ENCODE data around the gene PRSS50.
"Not testable (repeated sequence)": the region's sequence is repeated elsewhere in the genome, so short reads cannot be mapped to it uniquely, and the experiment has no call there.

The PRSS50 gene

DNA sequence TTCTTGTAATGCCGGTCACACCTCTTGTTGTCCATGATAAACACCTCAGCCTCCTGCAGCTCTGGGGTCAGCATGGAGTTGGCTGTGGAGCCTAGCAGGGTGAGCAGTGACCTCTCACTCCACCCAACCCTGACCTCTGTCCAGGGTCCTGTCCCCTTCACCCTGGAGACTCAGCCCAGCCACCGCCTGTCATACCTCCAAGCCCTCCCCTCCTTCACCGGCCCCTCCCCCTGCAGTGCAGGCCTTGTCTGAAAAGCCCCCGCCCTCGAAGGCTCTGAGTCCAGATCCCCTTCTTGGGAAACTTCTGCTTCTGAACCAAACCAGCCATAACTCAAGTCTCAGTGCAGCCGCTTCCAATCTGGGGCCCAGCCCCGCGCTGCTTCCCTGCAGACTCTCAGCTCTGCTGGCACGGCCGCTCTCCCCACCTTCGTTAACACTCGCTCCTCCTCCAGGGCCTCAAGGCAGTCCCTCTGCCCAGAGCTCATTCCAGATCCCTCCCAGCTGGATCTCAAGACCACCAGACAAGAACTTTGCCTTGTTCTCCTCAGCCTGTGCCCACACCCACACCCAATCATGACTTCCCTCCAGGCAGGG is 25.4 kb upstream of the PRSS50 start:
- H3K4me1 ChIP-seq (ENCODE audit: insufficient read depth, low read length): no peaks in the 10 kb centered on the region; the same call in 1 of the 2 replicates
- no peak overlapping the region for H3K4me3 ChIP-seq (ENCODE audit: low read length)
- H3K9me3 ChIP-seq (ENCODE audit: insufficient read depth, low read depth, low read length): no peaks in the 10 kb centered on the region
- 66% methylated on average over 12 of the region's 12 CpGs for WGBS
- H3K36me3 ChIP-seq (ENCODE audit: insufficient read depth, low read length): no peaks in the 10 kb centered on the region
- no peak overlapping the region for H3K9ac ChIP-seq (ENCODE audit: low read depth, low read length)
- H3K27ac ChIP-seq (ENCODE audit: low read depth, low read length): no peak overlapping the region
- H3K27me3 ChIP-seq (ENCODE audit: insufficient read depth, low read length): no peaks in the 10 kb centered on the region

DNA sequence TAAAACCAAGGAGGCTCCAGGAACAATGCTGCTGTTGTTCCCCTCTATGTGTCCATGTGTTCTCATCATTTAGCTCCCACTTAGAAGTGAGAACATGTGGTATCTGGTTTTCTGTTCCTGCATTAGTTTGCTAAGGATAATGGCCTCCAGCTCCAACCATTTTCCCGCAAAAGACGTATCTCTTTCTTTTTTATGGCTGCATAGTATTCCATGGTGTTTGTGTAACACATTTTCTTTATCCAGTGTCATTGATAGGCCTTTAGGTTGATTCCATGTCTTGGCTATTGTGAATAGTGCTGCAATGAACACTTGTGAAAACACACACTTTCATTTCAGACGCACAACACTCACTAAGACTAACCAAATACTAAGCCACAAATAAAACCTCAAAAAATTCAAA is 21.9 kb upstream of the PRSS50 start:
- H3K4me3 ChIP-seq (ENCODE audit: low read length); H3K9me3 ChIP-seq (ENCODE audit: insufficient read depth, low read depth, low read length); H3K36me3 ChIP-seq (ENCODE audit: insufficient read depth, low read length); H3K9ac ChIP-seq (ENCODE audit: low read depth, low read length); H3K4me1 ChIP-seq (ENCODE audit: insufficient read depth, low read length); H3K27ac ChIP-seq (ENCODE audit: low read depth, low read length); H3K27me3 ChIP-seq (ENCODE audit: insufficient read depth, low read length): not testable (repeated sequence)
- WGBS: 87% methylated on average over 3 of the region's 3 CpGs

- Histone ChIP-seq H3K27me3 (ENCODE audit: insufficient read depth, low read length) (no peaks in the 10 kb centered on the region), H3K4me1 (ENCODE audit: insufficient read depth, low read length) (no peaks in the 10 kb centered on the region), H3K9ac (ENCODE audit: low read depth, low read length) (no peak overlapping the region), H3K9me3 (ENCODE audit: insufficient read depth, low read depth, low read length) (no peaks in the 10 kb centered on the region), H3K4me3 (ENCODE audit: low read length) (no peak overlapping the region), H3K27ac (ENCODE audit: low read depth, low read length) (no peak overlapping the region), H3K36me3 (ENCODE audit: insufficient read depth, low read length) (no peaks in the 10 kb centered on the region)
- WGBS: 86% methylated on average over 4 of the region's 4 CpGs
Measured at GRCh38 chr3:46737329-46737731, 19.7 kb upstream of the PRSS50 start.

DNA sequence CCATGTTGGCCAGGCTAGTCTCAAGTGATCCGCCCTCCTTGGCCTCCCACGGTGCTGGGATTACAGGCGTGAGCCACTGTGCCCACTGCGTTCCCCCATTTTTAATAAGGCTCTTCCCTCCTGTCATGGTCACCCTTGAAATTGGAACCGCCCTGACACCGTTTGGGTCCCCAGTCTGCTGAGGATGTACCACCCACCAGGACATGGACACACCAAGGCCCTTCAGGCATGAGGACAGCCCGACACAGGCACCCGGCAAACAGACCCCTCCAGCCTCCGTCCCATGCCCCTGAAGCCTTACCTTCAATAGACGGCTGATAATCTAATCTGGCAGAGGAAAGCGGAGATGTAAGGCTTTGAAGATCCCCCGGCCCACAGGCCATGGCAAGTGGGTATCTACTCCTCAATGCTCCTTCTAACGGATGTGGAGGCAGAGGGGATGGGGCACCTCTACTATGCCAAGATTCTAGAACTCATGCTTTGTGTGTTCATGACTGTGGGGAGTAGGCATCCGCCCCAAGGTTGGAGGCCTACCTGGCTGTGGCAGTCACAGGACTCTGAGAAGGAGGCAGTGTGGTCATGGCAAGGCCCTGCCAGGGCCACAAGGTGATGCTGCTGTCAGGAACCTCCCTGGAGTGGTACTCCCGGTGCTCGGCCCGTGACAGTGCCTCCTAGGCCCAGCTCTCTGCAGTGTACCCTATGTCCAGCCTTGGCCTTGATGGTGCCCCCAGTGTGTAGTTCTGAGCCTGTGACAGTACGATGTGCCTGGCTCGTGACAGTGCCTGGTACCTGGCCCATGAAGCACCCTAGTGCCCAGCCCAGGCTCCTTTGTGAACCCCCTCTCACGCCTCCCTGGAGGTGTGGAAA is 18.6 kb upstream of the PRSS50 start:
- Histone ChIP-seq H3K9me3 (ENCODE audit: insufficient read depth, low read depth, low read length) (no peaks in the 10 kb centered on the region), H3K36me3 (ENCODE audit: insufficient read depth, low read length) (no peaks in the 10 kb centered on the region), H3K27ac (ENCODE audit: low read depth, low read length) (no peak overlapping the region), H3K4me1 (ENCODE audit: insufficient read depth, low read length) (no peaks in the 10 kb centered on the region), H3K27me3 (ENCODE audit: insufficient read depth, low read length) (no peaks in the 10 kb centered on the region), H3K9ac (ENCODE audit: low read depth, low read length) (no peak overlapping the region), H3K4me3 (ENCODE audit: low read length) (no peak overlapping the region)
- WGBS: 94% methylated on average over 20 of the region's 20 CpGs

- Histone ChIP-seq H3K27ac (ENCODE audit: low read depth, low read length) (no peak overlapping the region), H3K9ac (ENCODE audit: low read depth, low read length) (no peak overlapping the region), H3K9me3 (ENCODE audit: insufficient read depth, low read depth, low read length) (no peaks in the 10 kb centered on the region), H3K4me3 (ENCODE audit: low read length) (no peak overlapping the region), H3K27me3 (ENCODE audit: insufficient read depth, low read length) (no peaks in the 10 kb centered on the region), H3K4me1 (ENCODE audit: insufficient read depth, low read length) (no peaks in the 10 kb centered on the region), H3K36me3 (ENCODE audit: insufficient read depth, low read length) (no peaks in the 10 kb centered on the region)
- 77% methylated on average over 4 of the region's 4 CpGs for WGBS
Measured at GRCh38 chr3:46734773-46735172, 17.1 kb upstream of the PRSS50 start.

- H3K9ac ChIP-seq (ENCODE audit: low read depth, low read length): no peak overlapping the region
- H3K4me1 ChIP-seq (ENCODE audit: insufficient read depth, low read length): no peaks in the 10 kb centered on the region
- H3K27me3 ChIP-seq (ENCODE audit: insufficient read depth, low read length): no peaks in the 10 kb centered on the region
- no peaks in the 10 kb centered on the region for H3K9me3 ChIP-seq (ENCODE audit: insufficient read depth, low read depth, low read length)
- H3K27ac ChIP-seq (ENCODE audit: low read depth, low read length): no peak overlapping the region
- 88% methylated on average over 9 of the region's 9 CpGs for WGBS
- no peak overlapping the region for H3K4me3 ChIP-seq (ENCODE audit: low read length)
- H3K36me3 ChIP-seq (ENCODE audit: insufficient read depth, low read length): no peaks in the 10 kb centered on the region
Measured at GRCh38 chr3:46733026-46733800, 15.5 kb upstream of the PRSS50 start.

DNA sequence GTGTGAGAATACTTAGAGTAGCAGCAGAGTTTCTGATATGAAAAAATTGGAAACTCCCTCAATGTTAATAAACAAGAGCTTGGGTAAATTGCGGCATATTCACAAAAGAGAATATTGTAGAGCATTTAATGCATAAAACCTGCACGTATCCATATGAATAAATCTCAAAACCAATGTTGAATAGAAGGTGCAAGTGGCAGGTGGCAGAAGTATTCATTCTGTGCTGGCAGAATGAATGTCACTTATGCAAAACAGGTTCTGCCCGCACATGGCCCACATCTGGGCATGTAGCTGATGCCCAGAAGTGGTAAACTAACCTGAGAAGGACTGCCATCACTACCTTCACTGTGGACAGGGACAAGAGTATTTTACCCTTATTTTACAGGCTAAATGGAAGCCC is 14.1 kb upstream of the PRSS50 start:
- H3K27me3 ChIP-seq (ENCODE audit: insufficient read depth, low read length): no peaks in the 10 kb centered on the region
- no peaks in the 10 kb centered on the region for H3K36me3 ChIP-seq (ENCODE audit: insufficient read depth, low read length)
- no peak overlapping the region for H3K27ac ChIP-seq (ENCODE audit: low read depth, low read length)
- no peak overlapping the region for H3K9ac ChIP-seq (ENCODE audit: low read depth, low read length)
- WGBS: 86% methylated on average over 3 of the region's 3 CpGs
- H3K9me3 ChIP-seq (ENCODE audit: insufficient read depth, low read depth, low read length): no peaks in the 10 kb centered on the region
- peaks cover 9% of the 10 kb centered on the region for H3K4me1 ChIP-seq (ENCODE audit: insufficient read depth, low read length)
- no peak overlapping the region for H3K4me3 ChIP-seq (ENCODE audit: low read length)

GRCh38 chr3:46730819-46731218 is 13.2 kb upstream of the PRSS50 start:
- H3K9me3 ChIP-seq (ENCODE audit: insufficient read depth, low read depth, low read length): no peaks in the 10 kb centered on the region
- H3K9ac ChIP-seq (ENCODE audit: low read depth, low read length): no peak overlapping the region
- WGBS: no CpG with 5 or more reads among the region's 2 CpGs
- peaks cover 19% of the 10 kb centered on the region for H3K4me1 ChIP-seq (ENCODE audit: insufficient read depth, low read length)
- H3K4me3 ChIP-seq (ENCODE audit: low read length): no peak overlapping the region
- no peak overlapping the region for H3K27ac ChIP-seq (ENCODE audit: low read depth, low read length)
- H3K36me3 ChIP-seq (ENCODE audit: insufficient read depth, low read length): no peaks in the 10 kb centered on the region
- no peaks in the 10 kb centered on the region for H3K27me3 ChIP-seq (ENCODE audit: insufficient read depth, low read length)

DNA sequence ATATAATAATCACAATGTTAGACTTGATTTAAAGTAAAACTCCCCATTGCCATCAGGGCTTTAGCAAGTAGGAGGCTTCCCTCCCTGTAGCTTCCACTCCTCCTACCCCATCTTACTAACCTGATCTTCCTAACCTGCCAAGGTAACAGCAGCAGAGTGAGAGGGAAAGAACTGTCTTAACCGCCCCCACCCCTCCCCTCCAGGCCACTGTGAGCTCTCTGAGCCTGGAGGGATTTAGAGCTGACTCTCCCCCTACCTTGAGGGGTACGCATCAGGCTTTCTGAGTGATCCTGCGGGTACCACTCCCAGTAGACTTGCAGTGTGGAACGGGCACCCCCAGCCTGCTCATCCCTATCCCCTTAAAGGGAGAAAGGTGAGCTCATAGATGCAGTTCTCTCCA is 11.4 kb upstream of the PRSS50 start:
- peaks cover 20% of the 10 kb centered on the region for H3K4me1 ChIP-seq (ENCODE audit: insufficient read depth, low read length)
- WGBS: 84% methylated on average over 4 of the region's 4 CpGs

GRCh38 chr3:46725621-46726314 is 8.1 kb upstream of the PRSS50 start:
- no peaks in the 10 kb centered on the region for H3K9me3 ChIP-seq (ENCODE audit: insufficient read depth, low read depth, low read length)
- no peaks in the 10 kb centered on the region for H3K27me3 ChIP-seq (ENCODE audit: insufficient read depth, low read length)
- no peak overlapping the region for H3K4me3 ChIP-seq (ENCODE audit: low read length)
- no peak overlapping the region for H3K9ac ChIP-seq (ENCODE audit: low read depth, low read length)
- 87% methylated on average over 5 of the region's 6 CpGs for WGBS
- H3K27ac ChIP-seq (ENCODE audit: low read depth, low read length): no peak overlapping the region
- H3K4me1 ChIP-seq (ENCODE audit: insufficient read depth, low read length): peaks cover 20% of the 10 kb centered on the region
- no peaks in the 10 kb centered on the region for H3K36me3 ChIP-seq (ENCODE audit: insufficient read depth, low read length)

More for the DNA sequence above, 11.4 kb upstream of the PRSS50 start:
- Histone ChIP-seq H3K4me3 (ENCODE audit: low read length) (no peak overlapping the region), H3K27ac (ENCODE audit: low read depth, low read length) (no peak overlapping the region), H3K36me3 (ENCODE audit: insufficient read depth, low read length) (no peaks in the 10 kb centered on the region), H3K9me3 (ENCODE audit: insufficient read depth, low read depth, low read length) (no peaks in the 10 kb centered on the region), H3K27me3 (ENCODE audit: insufficient read depth, low read length) (no peaks in the 10 kb centered on the region), H3K9ac (ENCODE audit: low read depth, low read length) (no peak overlapping the region)

DNA sequence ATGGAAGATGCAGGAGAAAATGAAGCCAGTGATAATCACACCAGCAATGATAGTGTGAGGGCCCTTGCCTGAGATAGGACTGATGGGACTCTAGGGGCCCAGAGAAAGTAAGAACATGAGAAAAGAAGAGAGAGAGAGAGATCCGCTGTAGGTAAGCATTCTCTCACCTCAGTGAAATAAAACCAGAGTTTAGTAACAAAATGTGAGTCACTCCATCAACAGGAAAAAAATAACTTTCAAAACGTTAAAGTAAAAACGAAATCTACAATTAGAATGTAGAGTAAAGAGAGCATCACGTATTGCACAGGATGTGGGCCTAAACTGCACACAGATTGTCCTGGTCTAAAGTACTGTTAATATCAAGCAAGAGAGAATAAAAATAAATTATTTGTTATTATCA is 6.8 kb upstream of the PRSS50 start:
- Histone ChIP-seq H3K36me3 (ENCODE audit: insufficient read depth, low read length) (no peaks in the 10 kb centered on the region), H3K4me1 (ENCODE audit: insufficient read depth, low read length) (peaks cover 20% of the 10 kb centered on the region), H3K4me3 (ENCODE audit: low read length) (no peak overlapping the region), H3K9ac (ENCODE audit: low read depth, low read length) (no peak overlapping the region), H3K27ac (ENCODE audit: low read depth, low read length) (no peak overlapping the region), H3K27me3 (ENCODE audit: insufficient read depth, low read length) (no peaks in the 10 kb centered on the region), H3K9me3 (ENCODE audit: insufficient read depth, low read depth, low read length) (no peaks in the 10 kb centered on the region)
- 100% methylated on average over 3 of the region's 4 CpGs for WGBS

Measured in HUES64 (cell line).